ENCODE data around the gene OSTN. TPM values are rescaled to one million over a fixed set of nuclear protein-coding genes. Genes with fewer than 3 reads are reported as not detected.
"Not testable (repeated sequence)": the region's sequence is repeated elsewhere in the genome, so short reads cannot be mapped to it uniquely, and the experiment has no call there.

OSTN gene
- total RNA-seq: not detected
- long read RNA-seq, donor 1: 0 reads
- long read RNA-seq, donor 2: 0 reads

GRCh38 chr3:191198932-191199331 is at the start of gene OSTN:
TSS of gene OSTN (plus strand) at chr3:191199241. CDS start at chr3:191212533, 13,292 bp downstream.
- DNase-seq (ENCODE audit: low spot score): no peak
- intact Hi-C loops (cut with DNase I): no loop called here

- no peak for DNase-seq (ENCODE audit: low spot score)
- intact Hi-C loops (cut with DNase I): no loop called here
These were observed 47.4 kb upstream of the OSTN start for GRCh38 chr3:191151653-191152052.

- no peak for DNase-seq (ENCODE audit: low spot score)
- intact Hi-C loops (cut with DNase I): no loop called here
These were observed 44.2 kb upstream of the OSTN start for GRCh38 chr3:191154827-191155226.

GRCh38 chr3:191158247-191158646 is 40.8 kb upstream of the OSTN start:
- intact Hi-C loops (cut with DNase I): no loop called here

GRCh38 chr3:191158815-191159214 is 40.2 kb upstream of the OSTN start:
- no peak for DNase-seq (ENCODE audit: low spot score)

More at GRCh38 chr3:191158247-191158646, 40.8 kb upstream of the OSTN start:
- DNase-seq (ENCODE audit: low spot score): no peak

GRCh38 chr3:191165802-191166201 is 33.2 kb upstream of the OSTN start:
- intact Hi-C loops (cut with DNase I): no loop called here
- no peak for DNase-seq (ENCODE audit: low spot score)

More at GRCh38 chr3:191158815-191159214, 40.2 kb upstream of the OSTN start:
- intact Hi-C loops (cut with DNase I): no loop called here

- intact Hi-C loops (cut with DNase I): no loop called here
- DNase-seq (ENCODE audit: low spot score): no peak
These were observed 32.7 kb upstream of the OSTN start for GRCh38 chr3:191166368-191166767.

GRCh38 chr3:191169566-191169965 is 29.5 kb upstream of the OSTN start:
- intact Hi-C loops (cut with DNase I): no loop called here

GRCh38 chr3:191170097-191170496 is 28.9 kb upstream of the OSTN start:
- DNase-seq (ENCODE audit: low spot score): no peak
- intact Hi-C loops (cut with DNase I): no loop called here

More at GRCh38 chr3:191169566-191169965, 29.5 kb upstream of the OSTN start:
- no peak for DNase-seq (ENCODE audit: low spot score)

GRCh38 chr3:191175102-191175501 is 23.9 kb upstream of the OSTN start:
- no peak for DNase-seq (ENCODE audit: low spot score)
- intact Hi-C loops (cut with DNase I): no loop called here

- intact Hi-C loops (cut with DNase I): no loop called here
- no peak for DNase-seq (ENCODE audit: low spot score)
These were observed 22.8 kb upstream of the OSTN start for GRCh38 chr3:191176038-191176785.

- intact Hi-C loops (cut with DNase I); DNase-seq (ENCODE audit: low spot score): not testable (repeated sequence)
These were observed 13.7 kb upstream of the OSTN start for GRCh38 chr3:191185382-191185781.

GRCh38 chr3:191188246-191188645 is 10.8 kb upstream of the OSTN start:
- intact Hi-C loops (cut with DNase I); DNase-seq (ENCODE audit: low spot score): not testable (repeated sequence)

GRCh38 chr3:191192270-191192669 is 6.8 kb upstream of the OSTN start:
- not testable (repeated sequence) for DNase-seq (ENCODE audit: low spot score)

GRCh38 chr3:191192941-191193340 is 6.1 kb upstream of the OSTN start:
- intact Hi-C loops (cut with DNase I): no loop called here
- no peak for DNase-seq (ENCODE audit: low spot score)

More at GRCh38 chr3:191192270-191192669, 6.8 kb upstream of the OSTN start:
- intact Hi-C loops (cut with DNase I): not testable (repeated sequence)

GRCh38 chr3:191197761-191198306 is 1.2 kb upstream of the OSTN start:
- intact Hi-C loops (cut with DNase I): no loop called here
- no peak for DNase-seq (ENCODE audit: low spot score)

GRCh38 chr3:191198480-191198879 is 561 bp upstream of the OSTN start:
- intact Hi-C loops (cut with DNase I): no loop called here
- no peak for DNase-seq (ENCODE audit: low spot score)

GRCh38 chr3:191210032-191210431 is 11.0 kb downstream of the OSTN start:
- intact Hi-C loops (cut with DNase I): no loop called here
- no peak for DNase-seq (ENCODE audit: low spot score)

GRCh38 chr3:191216510-191216909 is 17.5 kb downstream of the OSTN start:
- intact Hi-C loops (cut with DNase I): no loop called here
- no peak for DNase-seq (ENCODE audit: low spot score)

- intact Hi-C loops (cut with DNase I): no loop called here
- no peak for DNase-seq (ENCODE audit: low spot score)
These were observed 18.3 kb downstream of the OSTN start for GRCh38 chr3:191217301-191217700.

GRCh38 chr3:191220908-191221307 is 21.9 kb downstream of the OSTN start:
- intact Hi-C loops (cut with DNase I): loop anchor here in 1 of 2 donors (5.0 kb wide), 1 partner anchor 614 kb away; no protein-coding TSS in a partner anchor
- no peak for DNase-seq (ENCODE audit: low spot score)
